B cell (primary cell): ENCODE results near the gene CH25H. TPM values are rescaled to one million over a fixed set of nuclear protein-coding genes. Genes with fewer than 3 reads are reported as not detected.

ENCODE experiments used
- ATAC-seq: fragments of 200-7000 bp; cut with Tn5 transposase; one replicate; pipeline ENCODE4 v1.10.0; 2021; ENCODE audit warnings: low read depth, mild to moderate bottlenecking, moderate number of reproducible peaks, moderate library complexity
- CTCF ChIA-PET: fragments of 350-600 bp; sonication (Branson Sonifier 250); formaldehyde crosslinking; loops from one replicate; lab custom pipeline; 2021; ENCODE audit warnings: antibody characterized with exemption, inconsistent platforms; lab: Charles Lee
- POLR2A ChIA-PET: fragments of 350-600 bp; sonication (Branson Sonifier 250); formaldehyde crosslinking; loops from one replicate; lab custom pipeline; 2021; ENCODE audit warnings: antibody characterized with exemption; lab: Charles Lee
- DNase-seq: peaks from one replicate; pipeline ENCODE4 v3.0.0; 2013
- H2AFZ ChIP-seq: 2 replicates; pipeline ENCODE4 v1.6.1; 2012; ENCODE audit warnings: mild to moderate bottlenecking, low read depth, low read length; ENCODE audit not compliant: insufficient read depth, poor library complexity, severe bottlenecking
- H3K27ac ChIP-seq, 2 donors: 1 replicate in 1 of 2; 2 replicates in 1 of 2; pipeline ENCODE4 v1.5.1; 2012 to 2013; ENCODE audit warnings: low read length in 2 of 2, mild to moderate bottlenecking in 2 of 2, moderate library complexity in 1 of 2
- H3K27me3 ChIP-seq, 4 experiments: fragments of 200-600 bp in 1 of 4; sonication (generic) in 1 of 4; replicated peaks in 1 of 4; 1 replicate in 2 of 4; 2 replicates in 2 of 4; pipeline versions ENCODE4 v1.6.1 to v1.7.0; 2013 to 2016; ENCODE audit warnings: low read length in 3 of 4, mild to moderate bottlenecking in 2 of 4, mixed read lengths in 1 of 4, moderate library complexity in 1 of 4; ENCODE audit not compliant: insufficient read depth in 4 of 4, control insufficient read depth in 3 of 4; ENCODE audit errors: control extremely low read depth in 1 of 4
- H3K36me3 ChIP-seq, 2 experiments: replicated peaks in 1 of 2; 1 replicate in 1 of 2; 2 replicates in 1 of 2; pipeline versions ENCODE4 v1.6.1 to v1.7.1; 2013; ENCODE audit warnings: low read length in 1 of 2; ENCODE audit not compliant: insufficient read depth in 2 of 2, control insufficient read depth in 1 of 2; ENCODE audit errors: control extremely low read depth in 1 of 2, extremely low read depth in 1 of 2
- H3K4me1 ChIP-seq, 2 donors: fragments of 200-600 bp in 1 of 2; sonication (generic) in 1 of 2; 1 replicate in 1 of 2; 2 replicates in 1 of 2; pipeline versions ENCODE4 v1.5.1 to v1.6.1; 2013 to 2017; ENCODE audit warnings: low read length in 2 of 2; ENCODE audit not compliant: control insufficient read depth in 2 of 2, insufficient read depth in 2 of 2
- H3K4me2 ChIP-seq: replicated peaks from 2 replicates; pipeline ENCODE3; 2012; ENCODE audit warnings: mild to moderate bottlenecking, low read depth, low read length; ENCODE audit not compliant: poor library complexity, severe bottlenecking
- H3K4me3 ChIP-seq, 5 experiments: fragments of 200-600 bp in 1 of 5; sonication (generic) in 1 of 5; 1 replicate in 3 of 5; 2 replicates in 2 of 5; pipeline versions ENCODE4 v1.5.1 to v1.7.0; 2011 to 2016; ENCODE audit warnings: low read length in 4 of 5, mild to moderate bottlenecking in 4 of 5, low read depth in 2 of 5, control low read depth in 1 of 5, moderate library complexity in 1 of 5; ENCODE audit not compliant: insufficient read depth in 1 of 5; ENCODE audit errors: control extremely low read depth in 1 of 5, extremely low read depth in 1 of 5
- H3K79me2 ChIP-seq: fragments of 200-600 bp; sonication (generic); one replicate; pipeline ENCODE4 v1.6.0; 2016; ENCODE audit warnings: low read length; ENCODE audit not compliant: control insufficient read depth, insufficient read depth
- H3K9ac ChIP-seq: fragments of 200-600 bp; sonication (generic); 2 replicates; pipeline ENCODE4 v1.6.1; 2017; ENCODE audit warnings: mild to moderate bottlenecking, low read length, moderate library complexity
- H3K9me3 ChIP-seq, 3 donors: one replicate each; pipeline versions ENCODE4 v1.6.1 to v1.7.1; 2013; ENCODE audit warnings: low read length in 2 of 3; ENCODE audit not compliant: control insufficient read depth in 2 of 3, insufficient read depth in 1 of 3; ENCODE audit errors: control extremely low read depth in 1 of 3
- H4K20me1 ChIP-seq: 2 replicates; pipeline ENCODE4 v1.6.0; 2012; ENCODE audit warnings: mild to moderate bottlenecking, low read length; ENCODE audit not compliant: insufficient read depth, control insufficient read depth, poor library complexity, severe bottlenecking
- H3K27ac Mint-ChIP-seq: one replicate; pipeline ENCODE4 v1.8.0; 2021; ENCODE audit warnings: mixed read lengths
- H3K27me3 Mint-ChIP-seq: one replicate; pipeline ENCODE4 v1.8.0; 2021; ENCODE audit warnings: mixed read lengths
- H3K4me1 Mint-ChIP-seq: one replicate; pipeline ENCODE4 v1.8.0; 2021; ENCODE audit warnings: mixed read lengths
- H3K4me3 Mint-ChIP-seq: one replicate; pipeline ENCODE4 v1.8.0; 2021; ENCODE audit warnings: mixed read lengths
- H3K9me3 Mint-ChIP-seq: one replicate; pipeline ENCODE4 v1.8.0; 2022; ENCODE audit warnings: mixed read lengths; ENCODE audit not compliant: insufficient read depth
- CTCF ChIP-seq: fragments of 200-600 bp; IDR thresholded peaks from one replicate; pipeline ENCODE4 v1.8.0; 2022; ENCODE audit warnings: antibody characterized with exemption, mild to moderate bottlenecking
- EZH2 ChIP-seq: IDR thresholded peaks from 2 replicates; pipeline ENCODE4 v1.6.1; 2012; ENCODE audit warnings: borderline replicate concordance, low read depth, mild to moderate bottlenecking, moderate library complexity, low read length; ENCODE audit not compliant: insufficient read depth, poor library complexity, severe bottlenecking
- WGBS: methylation state at CpG from one replicate; pipeline ENCODE4 v1.1.5; 2013; ENCODE audit warnings: missing lambda C conversion rate; ENCODE audit not compliant: insufficient coverage; 5-methylcytosine and 5-hydroxymethylcytosine counted together
- intact Hi-C: fragments of 100-400 bp; cut with micrococcal nuclease; formaldehyde crosslinking; loops from one replicate; pipeline ENCODE4 v1.10.0; 2022
- polyA plus RNA-seq: library from polyadenylated mRNA; depleted of rRNA; stranded (reverse); fragments of >200 nt; gene quantifications from 2 replicates; pipeline ENCODE4 v1.2.3, GENCODE V29; 2012
- total RNA-seq, 2 donors: library from RNA; stranded (reverse); fragments of 120-200 nt in 1 of 2; gene quantifications; 1 replicate in 1 of 2; 2 replicates in 1 of 2; pipeline versions ENCODE4 v1.2.3 to v1.2.4, GENCODE V29; 2013 to 2022

CH25H gene
- total and polyA plus RNA-seq, 2 donors (not counting 1 experiment from before 2014, with no cell fraction given), result not detected

GRCh38 chr10:89182894-89183293 is 24.2 kb downstream of the CH25H start:
- H3K9ac ChIP-seq, result no peak overlapping the region
- WGBS, result 67% methylated on average over 1 of the region's 2 CpGs
- intact Hi-C loops, result no loop called here

DNA sequence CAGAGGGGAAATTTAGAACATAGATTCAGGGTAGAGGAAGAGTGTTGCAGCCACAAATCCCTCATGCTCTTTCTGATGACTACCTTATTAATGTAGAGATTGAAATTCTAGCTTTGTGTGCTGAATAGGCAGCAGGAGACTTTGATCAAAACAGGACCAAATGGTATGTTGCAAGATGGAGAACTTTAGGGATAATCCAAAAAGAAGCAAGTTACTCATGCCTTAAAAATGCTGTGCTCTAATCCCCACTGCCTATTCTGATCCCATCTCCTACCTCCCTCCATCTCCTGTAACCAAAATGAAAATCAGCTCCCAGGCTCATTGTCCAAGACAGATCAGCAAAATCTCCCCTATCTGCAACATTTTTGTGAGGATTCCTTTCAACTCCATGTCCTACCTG is 31.3 kb downstream of the CH25H start:
- H3K9me3 ChIP-seq, result peaks cover 0 to 1% (median 0%) of the 10 kb centered on the region in 3 donors
- peaks cover 21% of the 10 kb centered on the region for H3K27me3 Mint-ChIP-seq
- no peak for ATAC-seq
- peaks cover 0 to 6% (median 3%) of the 10 kb centered on the region in 4 experiments for H3K27me3 ChIP-seq
- no peaks in the 10 kb centered on the region for H3K4me1 ChIP-seq
- DNase-seq, result no peak
- H2AFZ ChIP-seq, result no peak overlapping the region
- CTCF ChIA-PET, result interaction anchor here (1.4 kb wide), 1 partner anchor 12 kb away, joined by 3 read pairs; no protein-coding TSS in a partner anchor
- H4K20me1 ChIP-seq, result no peaks in the 10 kb centered on the region
- intact Hi-C loops, result no loop called here
- no peak overlapping the region for H3K27ac Mint-ChIP-seq
- no peak overlapping the region for H3K4me2 ChIP-seq
- no peaks in the 10 kb centered on the region for H3K4me1 Mint-ChIP-seq
- no peak overlapping the region for H3K9ac ChIP-seq
- POLR2A ChIA-PET, result no interaction called here
- no peak overlapping the region for H3K4me3 ChIP-seq
- no peaks in the 10 kb centered on the region for H3K9me3 Mint-ChIP-seq
- H3K4me3 Mint-ChIP-seq, result no peak overlapping the region
- H3K36me3 ChIP-seq, result no peaks in the 10 kb centered on the region
- no peaks in the 10 kb centered on the region for H3K79me2 ChIP-seq
- no peak overlapping the region for H3K27ac ChIP-seq
- TF ChIP-seq CTCF (no peak), EZH2 (no peak)

More at GRCh38 chr10:89182894-89183293, 24.2 kb downstream of the CH25H start:
- CTCF ChIA-PET, result interaction anchor here (1.3 kb wide), 1 partner anchor 248 kb away, joined by 3 read pairs; no protein-coding TSS in a partner anchor
- Histone ChIP-seq H3K79me2 (no peaks in the 10 kb centered on the region), H2AFZ (no peak overlapping the region), H4K20me1 (no peaks in the 10 kb centered on the region), H3K27me3 (peaks cover 0 to 3% (median 1%) of the 10 kb centered on the region in 4 experiments), H3K9me3 (peaks cover 0 to 1% (median 0%) of the 10 kb centered on the region in 3 donors), H3K27ac (no peak overlapping the region), H3K4me2 (no peak overlapping the region), H3K4me1 (peaks cover 2 to 10% of the 10 kb centered on the region in 2 donors), H3K4me3 (no peak overlapping the region), H3K36me3 (no peaks in the 10 kb centered on the region)
- H3K27me3 Mint-ChIP-seq, result peaks cover 17% of the 10 kb centered on the region
- TF ChIP-seq CTCF (no peak), EZH2 (no peak)
- DNase-seq, result no peak
- POLR2A ChIA-PET, result no interaction called here
- H3K4me1 Mint-ChIP-seq, result peaks cover 19% of the 10 kb centered on the region
- no peak for ATAC-seq
- no peaks in the 10 kb centered on the region for H3K9me3 Mint-ChIP-seq
- H3K27ac Mint-ChIP-seq, result no peak overlapping the region
- H3K4me3 Mint-ChIP-seq, result no peak overlapping the region
